ENCODE results near the gene CACNA1S.

The CACNA1S gene

DNA sequence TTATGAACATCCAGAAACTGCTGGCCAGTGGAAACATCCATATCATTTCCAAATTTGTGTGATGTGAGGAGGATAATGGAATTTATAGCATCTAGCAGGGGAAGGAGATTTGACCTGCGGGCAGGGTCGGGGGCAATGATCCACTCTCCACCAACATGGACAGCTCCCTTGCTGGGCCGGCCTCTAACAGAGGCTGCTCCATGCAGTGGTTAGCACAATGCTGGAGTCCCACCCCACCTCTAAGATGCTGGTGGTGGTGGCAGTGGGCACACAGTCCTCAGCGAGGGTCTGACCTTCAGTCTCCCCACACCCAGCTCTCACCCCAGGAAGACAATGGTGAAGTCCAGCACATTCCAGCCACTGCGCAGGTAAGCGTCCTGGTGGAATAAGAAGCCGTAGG lies 18.7 kb downstream of the CACNA1S start:
- no peak overlapping the region for H3K27ac ChIP-seq (ENCODE audit: low read depth, low read length, severe bottlenecking)
- no peaks in the 10 kb centered on the region for H3K9me3 ChIP-seq (ENCODE audit: control insufficient read depth, low read length)
- WGBS, 2 experiments (ENCODE audit: insufficient coverage in 2 of 2) = 95 to 99% methylated on average over 4 to 5 of the region's 7 CpGs
- H3K4me3 ChIP-seq (ENCODE audit: extremely low read depth, insufficient read depth, low read length, poor library complexity, severe bottlenecking) = no peak overlapping the region
- H3K36me3 ChIP-seq (ENCODE audit: control insufficient read depth, insufficient read depth, low read length) = no peaks in the 10 kb centered on the region
- H3K4me1 ChIP-seq (ENCODE audit: control insufficient read depth, insufficient read depth, low read length, poor library complexity, severe bottlenecking) = no peaks in the 10 kb centered on the region

GRCh38 chr1:201092738-201093137 lies 19.5 kb downstream of the CACNA1S start:
- Histone ChIP-seq H3K27ac (ENCODE audit: low read depth, low read length, severe bottlenecking) (no peak overlapping the region), H3K9me3 (ENCODE audit: control insufficient read depth, low read length) (no peaks in the 10 kb centered on the region), H3K4me3 (ENCODE audit: extremely low read depth, insufficient read depth, low read length, poor library complexity, severe bottlenecking) (no peak overlapping the region), H3K36me3 (ENCODE audit: control insufficient read depth, insufficient read depth, low read length) (no peaks in the 10 kb centered on the region), H3K4me1 (ENCODE audit: control insufficient read depth, insufficient read depth, low read length, poor library complexity, severe bottlenecking) (peaks cover under 1% of the 10 kb centered on the region)
- 89 to 96% methylated on average over 3 of the region's 3 CpGs for WGBS, 2 experiments (ENCODE audit: insufficient coverage in 2 of 2)

- H3K4me3 ChIP-seq (ENCODE audit: extremely low read depth, insufficient read depth, low read length, poor library complexity, severe bottlenecking) = no peak overlapping the region
- H3K27ac ChIP-seq (ENCODE audit: low read depth, low read length, severe bottlenecking) = no peak overlapping the region
- no peaks in the 10 kb centered on the region for H3K36me3 ChIP-seq (ENCODE audit: control insufficient read depth, insufficient read depth, low read length)
- WGBS, 2 experiments (ENCODE audit: insufficient coverage in 2 of 2) = 90 to 91% methylated on average over 2 of the region's 4 CpGs
- H3K9me3 ChIP-seq (ENCODE audit: control insufficient read depth, low read length) = no peaks in the 10 kb centered on the region
- peaks cover 5% of the 10 kb centered on the region for H3K4me1 ChIP-seq (ENCODE audit: control insufficient read depth, insufficient read depth, low read length, poor library complexity, severe bottlenecking)
These were observed 21.0 kb downstream of the CACNA1S start for GRCh38 chr1:201091256-201091655.

DNA sequence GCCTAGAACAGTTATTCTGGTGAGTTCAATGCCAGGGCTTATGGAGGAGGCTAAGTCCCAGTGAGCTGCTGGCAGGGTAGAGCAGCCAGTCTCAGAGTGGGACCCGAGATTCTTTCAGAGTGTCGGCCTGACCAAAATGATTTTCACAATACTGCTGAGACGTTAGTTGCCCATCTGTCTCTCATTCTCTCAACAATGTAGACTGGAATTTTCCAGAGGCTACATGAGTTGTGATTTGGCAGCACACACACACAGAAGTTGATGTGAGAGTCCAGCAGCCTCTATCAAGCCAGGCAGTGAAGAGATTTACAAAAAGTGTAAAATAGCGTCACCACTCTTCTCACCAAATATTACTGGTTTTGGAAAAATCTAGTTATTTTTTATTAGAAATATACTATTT lies 21.7 kb downstream of the CACNA1S start:
- Histone ChIP-seq H3K4me1 (ENCODE audit: control insufficient read depth, insufficient read depth, low read length, poor library complexity, severe bottlenecking) (peaks cover 5% of the 10 kb centered on the region), H3K27ac (ENCODE audit: low read depth, low read length, severe bottlenecking) (no peak overlapping the region), H3K36me3 (ENCODE audit: control insufficient read depth, insufficient read depth, low read length) (no peaks in the 10 kb centered on the region), H3K4me3 (ENCODE audit: extremely low read depth, insufficient read depth, low read length, poor library complexity, severe bottlenecking) (no peak overlapping the region), H3K9me3 (ENCODE audit: control insufficient read depth, low read length) (no peaks in the 10 kb centered on the region)
- 100% methylated on average over 2 to 3 of the region's 4 CpGs for WGBS, 2 experiments (ENCODE audit: insufficient coverage in 2 of 2)

GRCh38 chr1:201089596-201089995 lies 22.6 kb downstream of the CACNA1S start:
- Histone ChIP-seq H3K4me3 (ENCODE audit: extremely low read depth, insufficient read depth, low read length, poor library complexity, severe bottlenecking) (no peak overlapping the region), H3K9me3 (ENCODE audit: control insufficient read depth, low read length) (no peaks in the 10 kb centered on the region), H3K4me1 (ENCODE audit: control insufficient read depth, insufficient read depth, low read length, poor library complexity, severe bottlenecking) (peaks cover 5% of the 10 kb centered on the region), H3K36me3 (ENCODE audit: control insufficient read depth, insufficient read depth, low read length) (no peaks in the 10 kb centered on the region), H3K27ac (ENCODE audit: low read depth, low read length, severe bottlenecking) (no peak overlapping the region)
- 61 to 73% methylated on average over 5 of the region's 5 CpGs for WGBS, 2 experiments (ENCODE audit: insufficient coverage in 2 of 2)

- 95% methylated on average over 17 of the region's 19 CpGs for whole genome bisulfite sequencing, 2 experiments (ENCODE audit: insufficient coverage in 2 of 2)
- Histone ChIP-seq H3K4me1 (ENCODE audit: control insufficient read depth, insufficient read depth, low read length, poor library complexity, severe bottlenecking) (peaks cover 5% of the 10 kb centered on the region), H3K36me3 (ENCODE audit: control insufficient read depth, insufficient read depth, low read length) (no peaks in the 10 kb centered on the region), H3K27ac (ENCODE audit: low read depth, low read length, severe bottlenecking) (no peak overlapping the region), H3K4me3 (ENCODE audit: extremely low read depth, insufficient read depth, low read length, poor library complexity, severe bottlenecking) (no peak overlapping the region), H3K9me3 (ENCODE audit: control insufficient read depth, low read length) (no peaks in the 10 kb centered on the region)
These were observed 23.2 kb downstream of the CACNA1S start for GRCh38 chr1:201088901-201089525.

DNA sequence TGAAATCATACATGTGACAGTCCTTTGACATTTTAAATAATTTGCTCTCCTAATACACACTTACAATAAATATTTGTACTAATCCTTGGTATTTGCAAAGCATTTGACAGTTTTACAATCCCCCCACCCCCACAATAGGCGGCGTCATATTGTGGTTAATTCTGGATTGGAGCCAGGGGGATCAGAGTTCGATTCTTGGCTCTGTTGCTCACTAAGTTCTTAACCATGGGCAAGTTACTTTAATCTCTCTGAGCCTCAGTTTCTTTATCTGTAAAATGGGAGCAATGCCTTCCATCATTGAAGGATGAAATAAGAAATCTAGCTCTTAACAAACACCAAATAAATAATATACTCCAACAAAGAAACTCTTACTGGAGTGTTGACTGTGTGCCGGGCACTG lies 23.8 kb downstream of the CACNA1S start:
- Histone ChIP-seq H3K4me3 (ENCODE audit: extremely low read depth, insufficient read depth, low read length, poor library complexity, severe bottlenecking) (no peak overlapping the region), H3K27ac (ENCODE audit: low read depth, low read length, severe bottlenecking) (no peak overlapping the region), H3K9me3 (ENCODE audit: control insufficient read depth, low read length) (no peaks in the 10 kb centered on the region), H3K36me3 (ENCODE audit: control insufficient read depth, insufficient read depth, low read length) (no peaks in the 10 kb centered on the region), H3K4me1 (ENCODE audit: control insufficient read depth, insufficient read depth, low read length, poor library complexity, severe bottlenecking) (peaks cover 5% of the 10 kb centered on the region)
- whole genome bisulfite sequencing, 2 experiments (ENCODE audit: insufficient coverage in 2 of 2) = no CpG with 5 or more reads among the region's 4 CpGs

GRCh38 chr1:201085902-201086735 lies 26.1 kb downstream of the CACNA1S start:
- H3K9me3 ChIP-seq (ENCODE audit: control insufficient read depth, low read length) = no peaks in the 10 kb centered on the region
- H3K4me3 ChIP-seq (ENCODE audit: extremely low read depth, insufficient read depth, low read length, poor library complexity, severe bottlenecking) = no peak overlapping the region
- no peak overlapping the region for H3K27ac ChIP-seq (ENCODE audit: low read depth, low read length, severe bottlenecking)
- peaks cover 5% of the 10 kb centered on the region for H3K4me1 ChIP-seq (ENCODE audit: control insufficient read depth, insufficient read depth, low read length, poor library complexity, severe bottlenecking)
- no peaks in the 10 kb centered on the region for H3K36me3 ChIP-seq (ENCODE audit: control insufficient read depth, insufficient read depth, low read length)
- 65 to 69% methylated on average over 7 to 9 of the region's 12 CpGs for WGBS, 2 experiments (ENCODE audit: insufficient coverage in 2 of 2)

GRCh38 chr1:201084295-201084694 lies 27.9 kb downstream of the CACNA1S start:
- Histone ChIP-seq H3K27ac (ENCODE audit: low read depth, low read length, severe bottlenecking) (no peak overlapping the region), H3K4me1 (ENCODE audit: control insufficient read depth, insufficient read depth, low read length, poor library complexity, severe bottlenecking) (peaks cover 5% of the 10 kb centered on the region), H3K4me3 (ENCODE audit: extremely low read depth, insufficient read depth, low read length, poor library complexity, severe bottlenecking) (no peak overlapping the region), H3K9me3 (ENCODE audit: control insufficient read depth, low read length) (no peaks in the 10 kb centered on the region), H3K36me3 (ENCODE audit: control insufficient read depth, insufficient read depth, low read length) (no peaks in the 10 kb centered on the region)
- 86 to 90% methylated on average over 4 to 5 of the region's 6 CpGs for WGBS, 2 experiments (ENCODE audit: insufficient coverage in 2 of 2)

DNA sequence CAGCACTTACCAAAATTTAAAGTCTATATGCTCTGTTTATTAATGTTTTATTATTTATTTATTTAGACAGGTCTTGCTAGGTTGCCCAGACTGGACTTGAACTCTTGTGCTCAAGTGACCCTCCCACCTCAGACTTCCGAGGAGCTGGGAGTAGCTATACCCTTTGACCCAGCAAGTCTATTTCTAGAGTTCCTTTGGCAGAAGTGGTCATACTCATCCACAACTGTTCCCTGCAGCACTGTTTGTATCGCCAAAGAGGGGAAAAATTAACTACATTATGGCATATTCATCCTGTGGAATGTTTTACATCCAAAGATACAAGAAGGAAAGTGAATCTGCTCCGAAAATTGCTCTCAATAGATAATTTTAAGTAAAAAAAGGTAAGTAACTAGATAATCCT lies 28.5 kb downstream of the CACNA1S start:
- Histone ChIP-seq H3K4me1 (ENCODE audit: control insufficient read depth, insufficient read depth, low read length, poor library complexity, severe bottlenecking) (peaks cover 5% of the 10 kb centered on the region), H3K9me3 (ENCODE audit: control insufficient read depth, low read length) (no peaks in the 10 kb centered on the region), H3K27ac (ENCODE audit: low read depth, low read length, severe bottlenecking) (no peak overlapping the region), H3K36me3 (ENCODE audit: control insufficient read depth, insufficient read depth, low read length) (no peaks in the 10 kb centered on the region), H3K4me3 (ENCODE audit: extremely low read depth, insufficient read depth, low read length, poor library complexity, severe bottlenecking) (no peak overlapping the region)
- 100% methylated on average over 1 of the region's 3 CpGs for WGBS, 2 experiments (ENCODE audit: insufficient coverage in 2 of 2)

DNA sequence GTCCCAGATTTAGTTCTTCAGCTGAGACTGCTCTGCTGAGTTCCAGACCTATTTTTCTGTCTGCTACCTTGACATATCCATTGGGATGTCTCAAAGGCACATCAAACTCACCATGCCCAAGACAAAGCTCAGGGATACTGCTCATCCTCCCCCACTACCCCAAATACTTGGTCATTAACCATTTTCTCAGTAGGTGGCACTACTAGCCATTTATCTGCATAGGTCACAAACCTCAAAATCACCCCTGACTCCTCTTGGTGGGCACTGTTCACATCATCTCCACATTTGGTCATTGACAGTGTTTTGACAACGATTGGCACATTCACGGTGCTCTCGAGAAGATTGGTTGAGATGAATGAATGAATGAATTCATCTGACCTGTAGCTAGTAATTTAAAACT lies 32.1 kb downstream of the CACNA1S start:
- Histone ChIP-seq H3K4me1 (ENCODE audit: control insufficient read depth, insufficient read depth, low read length, poor library complexity, severe bottlenecking) (no peaks in the 10 kb centered on the region), H3K27ac (ENCODE audit: low read depth, low read length, severe bottlenecking) (no peak overlapping the region), H3K36me3 (ENCODE audit: control insufficient read depth, insufficient read depth, low read length) (no peaks in the 10 kb centered on the region), H3K4me3 (ENCODE audit: extremely low read depth, insufficient read depth, low read length, poor library complexity, severe bottlenecking) (no peak overlapping the region), H3K9me3 (ENCODE audit: control insufficient read depth, low read length) (no peaks in the 10 kb centered on the region)
- no CpG with 5 or more reads among the region's 3 CpGs for WGBS, 2 experiments (ENCODE audit: insufficient coverage in 2 of 2)
